MM.1S (cell line): Measurements from ENCODE around the gene YY1AP1.

Experiments
- EZH2phosphoT487 ChIP-seq: fragments of 300-600 bp; sonication (generic); IDR thresholded peaks from 2 replicates; pipeline ENCODE4 v1.6.1; 2018; ENCODE audit warnings: antibody characterized with exemption, low read length
- TF ChIP-seq, protein P1 (sequence below): fragments of 300-600 bp; sonication (generic); IDR thresholded peaks from 2 replicates; pipeline ENCODE4 v1.5.1; 2016; ENCODE audit warnings: antibody characterized with exemption, low read length, mixed read lengths

- TF ChIP-seq EZH2phosphoT487 = no peak
- TF ChIP-seq, protein P1, sequence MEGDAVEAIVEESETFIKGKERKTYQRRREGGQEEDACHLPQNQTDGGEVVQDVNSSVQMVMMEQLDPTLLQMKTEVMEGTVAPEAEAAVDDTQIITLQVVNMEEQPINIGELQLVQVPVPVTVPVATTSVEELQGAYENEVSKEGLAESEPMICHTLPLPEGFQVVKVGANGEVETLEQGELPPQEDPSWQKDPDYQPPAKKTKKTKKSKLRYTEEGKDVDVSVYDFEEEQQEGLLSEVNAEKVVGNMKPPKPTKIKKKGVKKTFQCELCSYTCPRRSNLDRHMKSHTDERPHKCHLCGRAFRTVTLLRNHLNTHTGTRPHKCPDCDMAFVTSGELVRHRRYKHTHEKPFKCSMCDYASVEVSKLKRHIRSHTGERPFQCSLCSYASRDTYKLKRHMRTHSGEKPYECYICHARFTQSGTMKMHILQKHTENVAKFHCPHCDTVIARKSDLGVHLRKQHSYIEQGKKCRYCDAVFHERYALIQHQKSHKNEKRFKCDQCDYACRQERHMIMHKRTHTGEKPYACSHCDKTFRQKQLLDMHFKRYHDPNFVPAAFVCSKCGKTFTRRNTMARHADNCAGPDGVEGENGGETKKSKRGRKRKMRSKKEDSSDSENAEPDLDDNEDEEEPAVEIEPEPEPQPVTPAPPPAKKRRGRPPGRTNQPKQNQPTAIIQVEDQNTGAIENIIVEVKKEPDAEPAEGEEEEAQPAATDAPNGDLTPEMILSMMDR = no peak
These were observed 40.1 kb downstream of the YY1AP1 start for GRCh38 chr1:155648207-155649147.
